22Rv1 (cell line): ENCODE measurements around the gene LIM2.

ENCODE experiments used
- ZFX ChIP-seq: fragments of 450-650 bp; IDR thresholded peaks from 2 replicates; pipeline ENCODE4 v1.6.1; 2017; ENCODE audit warnings: antibody characterized with exemption, borderline replicate concordance
- TF ChIP-seq, protein P1 (sequence below): fragments of 450-650 bp; IDR thresholded peaks from 2 replicates; pipeline ENCODE4 v1.5.1; 2017; ENCODE audit warnings: mild to moderate bottlenecking

DNA sequence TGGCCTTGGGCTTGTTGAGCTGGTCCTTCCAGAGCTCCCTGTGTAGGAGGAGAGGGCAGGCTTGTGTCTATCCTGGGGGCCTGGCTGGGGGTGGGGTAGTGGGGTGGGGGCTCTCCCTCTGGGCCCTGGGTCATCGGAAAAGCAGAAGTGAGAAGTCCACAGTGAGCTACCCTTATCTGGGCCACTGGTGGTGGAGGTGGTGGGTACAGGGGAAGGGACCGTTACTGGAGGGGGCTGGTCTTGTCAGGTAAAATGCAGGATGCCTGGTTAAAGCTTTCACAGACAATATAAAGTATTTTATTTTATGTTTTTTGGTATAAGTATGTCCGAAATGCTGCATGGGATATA, 30.0 kb upstream of the LIM2 start:
- TF ChIP-seq, protein P1, sequence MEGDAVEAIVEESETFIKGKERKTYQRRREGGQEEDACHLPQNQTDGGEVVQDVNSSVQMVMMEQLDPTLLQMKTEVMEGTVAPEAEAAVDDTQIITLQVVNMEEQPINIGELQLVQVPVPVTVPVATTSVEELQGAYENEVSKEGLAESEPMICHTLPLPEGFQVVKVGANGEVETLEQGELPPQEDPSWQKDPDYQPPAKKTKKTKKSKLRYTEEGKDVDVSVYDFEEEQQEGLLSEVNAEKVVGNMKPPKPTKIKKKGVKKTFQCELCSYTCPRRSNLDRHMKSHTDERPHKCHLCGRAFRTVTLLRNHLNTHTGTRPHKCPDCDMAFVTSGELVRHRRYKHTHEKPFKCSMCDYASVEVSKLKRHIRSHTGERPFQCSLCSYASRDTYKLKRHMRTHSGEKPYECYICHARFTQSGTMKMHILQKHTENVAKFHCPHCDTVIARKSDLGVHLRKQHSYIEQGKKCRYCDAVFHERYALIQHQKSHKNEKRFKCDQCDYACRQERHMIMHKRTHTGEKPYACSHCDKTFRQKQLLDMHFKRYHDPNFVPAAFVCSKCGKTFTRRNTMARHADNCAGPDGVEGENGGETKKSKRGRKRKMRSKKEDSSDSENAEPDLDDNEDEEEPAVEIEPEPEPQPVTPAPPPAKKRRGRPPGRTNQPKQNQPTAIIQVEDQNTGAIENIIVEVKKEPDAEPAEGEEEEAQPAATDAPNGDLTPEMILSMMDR, result no peak
- TF ChIP-seq ZFX, result no peak
